LNCaP clone FGC (cell line): ENCODE results near the gene DNAAF1.

Source experiments
- DNase-seq: peaks from one replicate; pipeline ENCODE4 v3.0.0-alpha.2; 2011; ENCODE audit warnings: low read depth
- H3K4me3 ChIP-seq: 2 replicates; pipeline ENCODE4 v1.5.1; 2011; ENCODE audit warnings: mild to moderate bottlenecking, low read depth, low read length, control low read depth
- TF ChIP-seq, protein P1 (sequence below): IDR thresholded peaks from 2 replicates; pipeline ENCODE4 v1.5.1; 2012; ENCODE audit warnings: mild to moderate bottlenecking; ENCODE audit not compliant: control insufficient read depth, insufficient read depth; ENCODE audit errors: extremely low read depth

The DNAAF1 gene

DNA sequence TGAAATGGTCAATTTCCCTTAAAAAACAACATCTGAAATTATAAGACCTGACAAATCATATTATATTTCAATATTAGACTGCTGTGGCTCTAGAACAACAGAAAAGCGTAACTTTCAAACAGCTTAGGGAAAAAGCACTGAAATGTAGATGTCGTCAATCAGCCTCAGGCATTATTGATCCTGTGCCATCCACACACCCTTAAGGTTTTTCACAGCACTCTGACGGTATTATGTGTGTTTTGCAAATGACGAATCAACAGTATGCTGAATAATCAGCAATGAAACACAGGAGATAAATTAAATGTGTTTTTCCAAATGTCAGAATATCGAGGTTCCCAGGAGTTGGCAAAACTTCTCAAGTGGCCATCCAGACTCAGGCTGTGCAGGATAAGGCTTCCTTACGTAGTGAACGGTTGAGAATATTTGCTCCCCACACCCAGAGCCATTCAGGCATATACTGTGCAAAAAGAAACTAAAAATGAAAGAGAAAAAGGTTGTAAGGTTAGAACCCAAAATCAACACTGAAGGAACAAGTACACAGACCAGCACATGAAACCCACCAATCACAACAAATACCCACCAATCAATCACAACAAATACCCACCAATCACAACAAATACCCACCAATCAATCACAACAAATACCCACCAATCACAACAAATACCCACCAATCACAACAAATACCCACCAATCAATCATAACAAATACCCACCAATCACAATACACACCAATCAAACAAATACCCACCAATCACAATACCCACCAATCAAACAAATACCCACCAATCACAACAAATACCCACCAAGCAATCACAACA, 20.6 kb upstream of the DNAAF1 start:
- TF ChIP-seq, protein P1, sequence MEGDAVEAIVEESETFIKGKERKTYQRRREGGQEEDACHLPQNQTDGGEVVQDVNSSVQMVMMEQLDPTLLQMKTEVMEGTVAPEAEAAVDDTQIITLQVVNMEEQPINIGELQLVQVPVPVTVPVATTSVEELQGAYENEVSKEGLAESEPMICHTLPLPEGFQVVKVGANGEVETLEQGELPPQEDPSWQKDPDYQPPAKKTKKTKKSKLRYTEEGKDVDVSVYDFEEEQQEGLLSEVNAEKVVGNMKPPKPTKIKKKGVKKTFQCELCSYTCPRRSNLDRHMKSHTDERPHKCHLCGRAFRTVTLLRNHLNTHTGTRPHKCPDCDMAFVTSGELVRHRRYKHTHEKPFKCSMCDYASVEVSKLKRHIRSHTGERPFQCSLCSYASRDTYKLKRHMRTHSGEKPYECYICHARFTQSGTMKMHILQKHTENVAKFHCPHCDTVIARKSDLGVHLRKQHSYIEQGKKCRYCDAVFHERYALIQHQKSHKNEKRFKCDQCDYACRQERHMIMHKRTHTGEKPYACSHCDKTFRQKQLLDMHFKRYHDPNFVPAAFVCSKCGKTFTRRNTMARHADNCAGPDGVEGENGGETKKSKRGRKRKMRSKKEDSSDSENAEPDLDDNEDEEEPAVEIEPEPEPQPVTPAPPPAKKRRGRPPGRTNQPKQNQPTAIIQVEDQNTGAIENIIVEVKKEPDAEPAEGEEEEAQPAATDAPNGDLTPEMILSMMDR: no peak
- no peak for DNase-seq

DNA sequence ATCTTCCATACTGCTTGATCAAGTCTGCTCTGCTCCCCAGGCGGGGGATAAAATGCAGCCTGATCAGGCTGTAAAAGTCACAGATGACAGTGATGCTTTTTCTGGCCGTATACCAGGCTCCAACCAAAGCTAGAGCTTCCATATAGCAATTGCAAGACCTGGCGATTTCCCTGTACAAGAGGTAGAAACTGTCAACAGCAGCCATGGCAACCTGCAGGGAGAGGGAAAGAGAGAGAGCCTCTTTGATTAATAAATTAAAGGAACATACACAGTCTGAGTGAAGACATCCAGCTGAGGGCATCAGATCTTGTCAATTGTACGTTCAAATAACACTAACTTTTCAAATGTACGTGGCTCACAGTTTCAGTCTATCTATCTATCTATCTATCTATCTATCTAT, 14.0 kb upstream of the DNAAF1 start:
- H3K4me3 ChIP-seq: no peak overlapping the region
- TF ChIP-seq, protein P1: no peak
- DNase-seq: no peak

More for the DNA sequence above, 20.6 kb upstream of the DNAAF1 start:
- no peak overlapping the region for H3K4me3 ChIP-seq

- no peak overlapping the region for H3K4me3 ChIP-seq
- DNase-seq: no peak
These were observed 12.4 kb upstream of the DNAAF1 start for GRCh38 chr16:84132527-84133285.

GRCh38 chr16:84136331-84137125, 8.6 kb upstream of the DNAAF1 start:
- DNase-seq: no peak
- TF ChIP-seq, protein P1: no peak
- no peak overlapping the region for H3K4me3 ChIP-seq

More at GRCh38 chr16:84132527-84133285, 12.4 kb upstream of the DNAAF1 start:
- TF ChIP-seq, protein P1: no peak

GRCh38 chr16:84137287-84137686, 7.8 kb upstream of the DNAAF1 start:
- TF ChIP-seq, protein P1: no peak
- no peak for DNase-seq
- no peak overlapping the region for H3K4me3 ChIP-seq

DNA sequence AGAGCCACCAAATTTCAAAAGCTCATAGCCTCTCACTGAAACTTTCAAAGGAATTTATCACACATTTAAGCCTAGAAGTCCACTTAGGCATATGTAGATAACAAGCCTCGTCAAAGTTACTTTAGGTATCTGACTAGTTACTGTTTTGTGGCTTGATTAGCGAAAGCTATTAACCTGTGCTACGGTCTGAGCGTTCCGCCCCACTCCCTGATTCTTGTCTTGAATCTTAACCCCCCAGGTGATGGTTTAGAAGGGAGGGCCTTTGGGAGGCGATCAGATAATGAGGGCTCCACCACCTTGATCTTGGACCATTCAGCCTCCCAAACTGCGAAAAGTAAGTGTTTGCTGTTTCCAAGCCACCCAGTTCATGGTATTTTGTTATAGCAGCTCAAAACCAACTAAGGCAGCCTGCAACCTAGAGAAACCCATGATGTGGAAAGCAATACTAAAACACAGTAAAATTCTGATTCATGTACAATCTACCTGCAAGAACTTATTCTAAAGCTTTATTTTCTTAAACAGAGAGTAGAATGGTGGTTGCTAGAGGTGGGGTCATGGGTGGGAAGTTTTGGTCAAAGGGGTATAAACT, 7.2 kb upstream of the DNAAF1 start:
- TF ChIP-seq, protein P1: no peak
- H3K4me3 ChIP-seq: no peak overlapping the region
- no peak for DNase-seq
